SK-MEL-5 (cell line): ENCODE results near the gene GLI1. TPM values are rescaled to one million over a fixed set of nuclear protein-coding genes. Genes with fewer than 3 reads are reported as not detected.
A peak's percentile ranks its signal among the peaks of the same experiment; 100 is the strongest.
"Not testable (repeated sequence)": the region's sequence is repeated elsewhere in the genome, so short reads cannot be mapped to it uniquely, and the experiment has no call there.

Experiments
- DNase-seq: peaks from one replicate; pipeline ENCODE4 v3.0.0-alpha.2; 2016; ENCODE audit warnings: low read depth, low spot score
- in situ Hi-C: cut with HindIII; loops from 2 replicates; pipeline ENCODE4 v1.10.0; 2016; ENCODE audit warnings: low sequenced_read_pairs, high pct_unique_total_duplicates, low pct_unique_long_range_greater_than_20kb
- total RNA-seq: library from RNA; depleted of rRNA; stranded (reverse); fragments of >200 nt; shearing (Covaris generic); gene quantifications from 2 replicates; pipeline ENCODE4 v1.2.3, GENCODE V29; 2014

Gene GLI1
- total RNA-seq, 1 experiment from 2014 or later: 0.16 TPM

DNA sequence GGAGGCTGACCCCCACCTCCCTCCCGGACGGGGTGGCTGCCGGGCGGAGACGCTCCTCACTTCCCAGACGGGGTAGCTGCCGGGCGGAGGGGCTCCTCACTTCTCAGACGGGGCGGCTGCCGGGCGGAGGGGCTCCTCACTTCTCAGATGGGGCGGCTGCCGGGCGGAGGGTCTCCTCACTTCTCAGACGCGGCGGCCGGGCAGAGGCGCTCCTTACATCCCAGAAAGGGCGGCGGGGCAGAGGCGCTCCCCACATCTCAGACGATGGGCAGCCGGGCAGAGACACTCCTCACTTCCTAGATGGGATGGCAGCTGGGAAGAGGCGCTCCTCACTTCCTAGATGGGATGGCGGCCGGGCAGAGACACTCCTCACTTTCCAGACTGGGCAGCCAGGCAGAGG lies 48.2 kb downstream of the GLI1 start:
- in situ Hi-C loops, DNase-seq: not testable (repeated sequence)

DNA sequence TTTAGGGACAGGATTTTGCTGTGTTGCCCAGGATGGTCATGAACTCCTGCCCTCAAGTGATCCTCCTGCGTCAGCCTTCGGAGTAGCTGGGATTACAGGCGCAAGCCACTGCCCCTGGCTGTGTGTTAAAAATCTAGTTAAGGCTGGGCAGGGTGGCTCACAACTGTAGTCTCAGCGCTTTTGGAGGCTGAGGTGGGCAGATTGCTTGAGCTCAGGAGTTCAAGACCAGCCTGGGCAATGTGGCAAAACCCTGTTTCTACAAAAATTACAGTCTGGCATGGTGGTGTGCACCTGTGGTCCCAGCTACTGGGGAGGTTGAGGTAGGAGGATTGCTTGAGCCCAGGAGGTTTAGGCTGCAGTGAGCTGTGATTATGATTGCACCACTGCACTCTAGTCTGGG lies 51.6 kb downstream of the GLI1 start:
- in situ Hi-C loops: no loop called here

GRCh38 chr12:57511588-57512325 lies 52.2 kb downstream of the GLI1 start:
- no peak for DNase-seq

More for the DNA sequence above, 51.6 kb downstream of the GLI1 start:
- no peak for DNase-seq

DNA sequence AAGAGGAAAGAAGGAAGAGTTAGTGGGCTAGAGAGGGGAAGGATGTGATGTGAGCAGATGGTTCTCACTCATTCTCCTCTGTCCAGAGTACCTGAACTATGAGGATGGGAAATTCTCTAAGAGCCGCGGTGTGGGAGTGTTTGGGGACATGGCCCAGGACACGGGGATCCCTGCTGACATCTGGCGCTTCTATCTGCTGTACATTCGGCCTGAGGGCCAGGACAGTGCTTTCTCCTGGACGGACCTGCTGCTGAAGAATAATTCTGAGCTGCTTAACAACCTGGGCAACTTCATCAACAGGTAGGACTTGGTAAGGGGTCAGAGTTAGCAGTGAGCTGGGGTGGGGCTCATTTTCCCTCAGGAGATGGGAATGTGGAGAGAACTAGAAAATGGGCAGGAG lies 53.1 kb downstream of the GLI1 start:
- in situ Hi-C loops: no loop called here

More at GRCh38 chr12:57511588-57512325, 52.2 kb downstream of the GLI1 start:
- in situ Hi-C loops: no loop called here

DNA sequence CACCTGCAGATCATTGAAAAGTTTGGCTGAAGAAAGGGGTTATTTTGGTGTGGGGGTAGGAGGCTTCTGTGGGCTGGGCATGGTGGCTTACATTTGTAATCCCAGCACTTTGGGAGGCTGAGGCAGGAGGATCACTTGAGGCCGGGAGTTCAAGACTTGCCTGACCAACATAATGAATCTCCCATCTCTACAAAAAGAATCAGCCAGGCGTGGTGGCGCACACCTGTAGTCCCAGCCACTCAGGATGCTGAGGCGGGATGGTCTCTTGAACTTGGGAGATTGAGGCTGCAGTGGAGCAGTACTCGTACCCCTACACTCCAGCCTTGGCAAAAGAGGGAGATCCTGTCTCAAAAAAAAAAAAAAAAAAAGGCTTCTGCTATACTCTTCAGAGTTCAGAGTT lies 53.7 kb downstream of the GLI1 start:
- in situ Hi-C loops: no loop called here
- no peak for DNase-seq

More for the DNA sequence above, 53.1 kb downstream of the GLI1 start:
- no peak for DNase-seq

- DNase-seq, in situ Hi-C loops: not testable (repeated sequence)
These were observed 54.1 kb downstream of the GLI1 start for GRCh38 chr12:57513677-57514076.

GRCh38 chr12:57514246-57514645 lies 54.7 kb downstream of the GLI1 start:
- in situ Hi-C loops, DNase-seq: not testable (repeated sequence)

GRCh38 chr12:57514720-57515407 lies 55.3 kb downstream of the GLI1 start:
- in situ Hi-C loops: no loop called here
- DNase-seq: peak; percentile 23

GRCh38 chr12:57515408-57515933 lies 55.9 kb downstream of the GLI1 start:
- in situ Hi-C loops: no loop called here
- DNase-seq: no peak

DNA sequence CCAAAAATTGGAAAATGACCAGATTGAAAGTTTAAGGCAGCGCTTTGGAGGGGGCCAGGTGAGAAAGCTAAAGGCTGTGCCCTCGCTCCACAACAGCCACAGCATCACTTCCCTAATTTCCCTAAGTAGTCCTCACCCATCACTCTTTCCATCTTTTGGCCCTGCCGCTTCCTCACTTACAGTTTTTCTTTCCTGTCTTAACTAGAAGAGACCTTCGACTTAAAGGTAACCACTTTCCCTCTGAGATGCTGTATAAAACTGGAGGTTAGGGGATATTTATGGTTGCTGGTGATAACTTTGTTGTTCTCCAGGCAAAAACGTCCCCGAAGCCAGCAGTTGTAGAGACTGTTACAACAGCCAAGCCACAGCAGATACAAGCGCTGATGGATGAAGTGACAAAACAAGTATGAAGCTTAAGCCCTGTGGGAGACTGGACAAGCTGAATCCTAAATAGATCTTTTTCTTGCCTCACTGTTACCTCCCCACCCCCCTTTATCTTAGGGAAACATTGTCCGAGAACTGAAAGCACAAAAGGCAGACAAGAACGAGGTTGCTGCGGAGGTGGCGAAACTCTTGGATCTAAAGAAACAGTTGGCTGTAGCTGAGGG lies 56.5 kb downstream of the GLI1 start:
- peak; percentile 22 for DNase-seq
- in situ Hi-C loops: no loop called here

- DNase-seq: no peak
- in situ Hi-C loops: no loop called here
These were observed 57.1 kb downstream of the GLI1 start for GRCh38 chr12:57516617-57517153.

- in situ Hi-C loops: no loop called here
- DNase-seq: no peak
These were observed 57.6 kb downstream of the GLI1 start for GRCh38 chr12:57517187-57517586.

DNA sequence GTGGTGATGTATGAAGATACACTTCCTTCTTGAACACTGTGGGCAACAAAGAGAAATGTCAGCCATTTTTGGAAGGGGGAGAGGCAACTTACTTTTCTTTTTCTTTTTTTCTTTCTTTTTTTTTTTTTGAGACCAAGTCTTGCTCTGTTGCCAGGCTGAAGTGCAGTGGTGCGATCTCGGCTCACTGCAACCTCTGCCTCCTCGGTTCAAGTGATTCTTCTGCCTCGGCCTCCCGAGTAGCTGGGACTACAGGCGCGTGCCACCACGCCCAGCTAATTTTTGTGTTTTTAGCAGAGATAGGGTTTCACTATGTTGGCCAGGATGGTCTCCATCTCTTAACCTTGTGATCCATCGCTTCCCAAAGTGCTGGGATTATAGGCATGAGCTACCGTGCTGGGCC lies 58.1 kb downstream of the GLI1 start:
- in situ Hi-C loops, DNase-seq: not testable (repeated sequence)

DNA sequence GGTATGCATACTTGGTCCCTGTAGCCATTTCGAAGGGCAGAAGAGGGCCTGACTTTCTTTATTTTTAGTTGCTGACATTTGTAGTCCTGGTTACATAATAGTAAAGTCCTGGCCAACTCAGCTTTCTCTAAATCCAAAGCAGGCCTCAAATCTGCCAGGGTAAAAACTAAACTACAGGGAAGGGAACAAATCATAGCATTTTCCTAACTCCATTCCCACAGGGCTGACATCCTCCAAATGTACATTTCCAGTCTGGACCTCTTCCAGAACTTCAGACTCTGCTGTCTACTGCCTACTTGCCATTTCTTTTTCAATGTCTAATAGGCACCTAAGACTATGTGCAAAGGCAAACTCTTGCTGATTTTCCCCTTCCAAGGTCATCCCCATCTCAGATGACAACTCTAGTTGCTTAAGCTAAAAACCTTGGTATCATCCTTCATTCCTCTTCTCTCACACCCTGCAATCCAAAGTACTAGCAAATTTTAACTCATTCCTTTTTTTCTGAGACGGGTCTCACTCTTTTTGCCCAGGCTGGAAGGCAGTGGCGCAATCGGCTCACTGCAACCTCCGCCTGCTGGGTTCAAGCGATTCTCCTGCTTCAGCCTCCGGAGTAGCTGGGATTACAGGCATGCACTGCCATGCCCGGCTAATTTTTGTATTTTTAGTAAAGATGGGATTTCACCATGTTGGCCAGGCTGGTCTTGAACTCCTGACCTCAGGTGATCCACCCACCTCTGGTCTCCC lies 58.8 kb downstream of the GLI1 start:
- in situ Hi-C loops: no loop called here
- DNase-seq: no peak

DNA sequence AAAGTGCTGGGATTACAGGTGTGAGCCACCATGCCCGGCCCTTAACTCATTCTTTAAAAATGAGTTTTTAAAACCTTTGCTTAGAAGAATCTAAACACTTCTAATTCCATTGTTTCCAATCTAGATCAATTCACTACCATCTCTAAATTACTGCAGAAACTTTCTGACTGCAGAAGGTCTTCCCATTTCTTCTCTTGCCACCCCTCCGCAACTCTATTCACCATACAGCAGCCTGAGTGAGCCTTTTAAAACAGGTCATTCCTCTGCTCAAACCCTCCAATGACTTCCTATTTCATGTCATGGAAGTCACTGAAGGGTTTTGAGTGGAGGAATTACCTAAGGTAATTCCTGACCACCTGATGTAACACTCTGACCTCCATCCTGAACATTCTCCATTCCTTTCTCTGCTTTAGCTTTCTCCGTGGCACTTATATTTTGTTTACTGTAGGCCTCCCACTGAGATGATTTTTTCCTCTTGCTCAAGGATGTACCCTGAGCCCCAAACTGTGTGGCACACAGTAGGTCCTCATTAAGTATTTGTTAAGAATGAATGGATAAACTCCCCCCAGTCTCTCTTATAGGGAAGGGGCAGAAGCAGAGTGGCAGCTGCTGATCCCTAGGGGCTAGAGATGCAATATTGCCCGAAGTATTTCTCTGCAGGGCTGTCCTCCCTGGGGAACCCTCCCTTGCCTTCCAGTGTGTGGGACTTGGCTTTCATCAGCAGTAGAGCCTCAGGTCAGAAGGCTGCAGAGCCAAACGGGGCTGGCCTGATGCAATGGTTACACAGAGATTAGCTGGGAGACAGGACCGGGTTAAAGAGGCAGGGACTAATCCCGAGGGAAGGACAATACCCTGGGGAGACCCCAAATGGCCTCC lies 59.6 kb downstream of the GLI1 start:
- peak; percentile 46 for DNase-seq
- in situ Hi-C loops: no loop called here

DNA sequence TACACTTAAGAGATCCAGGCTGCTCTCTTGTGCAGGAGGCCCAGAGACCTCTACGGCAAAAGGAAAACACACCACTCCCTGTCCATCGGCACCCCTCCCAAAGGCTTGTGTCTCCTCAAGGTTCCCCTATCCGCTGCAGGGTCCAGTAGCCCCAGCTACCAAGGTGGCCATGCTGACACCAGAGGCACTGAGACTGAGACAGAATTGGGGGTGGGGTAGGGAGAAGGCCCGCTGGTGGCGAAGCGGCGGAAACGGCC lies 60.1 kb downstream of the GLI1 start:
- in situ Hi-C loops: no loop called here
- peak; percentile 52 for DNase-seq
